ENCODE results near the gene PRCP.
A peak's percentile ranks its signal among the peaks of the same experiment; 100 is the strongest.

Gene PRCP

GRCh38 chr11:82871646-82872045, 28.6 kb downstream of the PRCP start:
- no peak for TF ChIP-seq CTCF (IDR thresholded peaks at IDR 0.05; ENCODE audit: control insufficient read depth, extremely low read depth, insufficient read depth)
- no peak for DNase-seq (ENCODE audit: low read depth)
- H3K4me3 ChIP-seq (ENCODE audit: low read depth, low read length) = no peak overlapping the region

- DNase-seq (ENCODE audit: low read depth) = no peak
- no peak overlapping the region for H3K4me3 ChIP-seq (ENCODE audit: low read depth, low read length)
- TF ChIP-seq CTCF (IDR thresholded peaks at IDR 0.05; ENCODE audit: control insufficient read depth, extremely low read depth, insufficient read depth) = no peak
Observed at GRCh38 chr11:82869657-82870056, 30.6 kb downstream of the PRCP start.

- peak; percentile 37 for DNase-seq (ENCODE audit: low read depth)
- no peak overlapping the region for H3K4me3 ChIP-seq (ENCODE audit: low read depth, low read length)
- peak; percentile 57 for TF ChIP-seq CTCF (IDR thresholded peaks at IDR 0.05; ENCODE audit: control insufficient read depth, extremely low read depth, insufficient read depth)
Observed at GRCh38 chr11:82867495-82868082, 32.6 kb downstream of the PRCP start.

GRCh38 chr11:82865841-82866240, 34.4 kb downstream of the PRCP start:
- TF ChIP-seq CTCF (IDR thresholded peaks at IDR 0.05; ENCODE audit: control insufficient read depth, extremely low read depth, insufficient read depth) = no peak
- no peak overlapping the region for H3K4me3 ChIP-seq (ENCODE audit: low read depth, low read length)
- DNase-seq (ENCODE audit: low read depth) = no peak

GRCh38 chr11:82864268-82864667, 36.0 kb downstream of the PRCP start:
- DNase-seq (ENCODE audit: low read depth) = peak; percentile 36
- peak; percentile 78 for TF ChIP-seq CTCF (IDR thresholded peaks at IDR 0.05; ENCODE audit: control insufficient read depth, extremely low read depth, insufficient read depth)
- H3K4me3 ChIP-seq (ENCODE audit: low read depth, low read length) = no peak overlapping the region

- TF ChIP-seq CTCF (IDR thresholded peaks at IDR 0.05; ENCODE audit: control insufficient read depth, extremely low read depth, insufficient read depth) = no peak
Observed at GRCh38 chr11:82863209-82863608, 37.0 kb downstream of the PRCP start.

GRCh38 chr11:82862379-82862778, 37.9 kb downstream of the PRCP start:
- TF ChIP-seq CTCF (IDR thresholded peaks at IDR 0.05; ENCODE audit: control insufficient read depth, extremely low read depth, insufficient read depth) = no peak
- no peak overlapping the region for H3K4me3 ChIP-seq (ENCODE audit: low read depth, low read length)
- DNase-seq (ENCODE audit: low read depth) = no peak

More at GRCh38 chr11:82863209-82863608, 37.0 kb downstream of the PRCP start:
- DNase-seq (ENCODE audit: low read depth) = no peak
- no peak overlapping the region for H3K4me3 ChIP-seq (ENCODE audit: low read depth, low read length)
